IPS-15b (cell line): ENCODE measurements around the gene TTLL13.

Experiments used
- H3K27me3 ChIP-seq: one replicate; pipeline ENCODE4 v1.6.1; 2013; ENCODE audit warnings: low read length; ENCODE audit not compliant: control insufficient read depth, insufficient read depth
- H3K36me3 ChIP-seq: one replicate; pipeline ENCODE4 v1.6.1; 2013; ENCODE audit warnings: low read length; ENCODE audit not compliant: control insufficient read depth, insufficient read depth
- H3K4me1 ChIP-seq: one replicate; pipeline ENCODE4 v1.6.1; 2013; ENCODE audit warnings: mild to moderate bottlenecking, low read length; ENCODE audit not compliant: control insufficient read depth, insufficient read depth
- H3K4me3 ChIP-seq: one replicate; pipeline ENCODE4 v1.5.1; 2013; ENCODE audit warnings: low read depth, low read length
- H3K9ac ChIP-seq: one replicate; pipeline ENCODE4 v1.6.1; 2013; ENCODE audit warnings: low read depth, mild to moderate bottlenecking, low read length
- H3K9me3 ChIP-seq: one replicate; pipeline ENCODE4 v1.6.1; 2013; ENCODE audit warnings: mild to moderate bottlenecking, low read length; ENCODE audit not compliant: control insufficient read depth, insufficient read depth

The TTLL13 gene

DNA sequence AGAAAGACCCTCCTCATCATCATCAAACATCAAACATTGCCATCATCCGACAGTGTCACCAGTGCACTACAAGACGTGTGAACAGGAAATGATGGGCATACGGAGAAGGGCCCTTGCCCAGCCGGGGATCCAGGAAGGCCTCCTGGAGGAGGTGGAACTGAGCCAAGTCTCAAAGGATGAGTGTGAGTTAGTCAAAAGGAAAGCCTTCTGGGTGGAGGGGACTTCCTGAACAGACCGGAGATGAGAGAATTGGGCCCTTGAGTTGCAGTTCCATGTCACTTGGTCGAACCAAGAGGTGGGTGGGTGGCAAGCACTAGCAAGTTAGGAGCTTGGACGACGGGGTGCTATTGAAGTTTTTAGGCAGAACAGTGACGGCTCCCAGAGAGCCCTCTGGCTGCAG, 39.8 kb upstream of the TTLL13 start:
- H3K27me3 ChIP-seq, result no peaks in the 10 kb centered on the region
- no peak overlapping the region for H3K9ac ChIP-seq
- peaks cover 7% of the 10 kb centered on the region for H3K36me3 ChIP-seq
- no peak overlapping the region for H3K4me3 ChIP-seq
- H3K9me3 ChIP-seq, result no peaks in the 10 kb centered on the region
- H3K4me1 ChIP-seq, result no peaks in the 10 kb centered on the region

DNA sequence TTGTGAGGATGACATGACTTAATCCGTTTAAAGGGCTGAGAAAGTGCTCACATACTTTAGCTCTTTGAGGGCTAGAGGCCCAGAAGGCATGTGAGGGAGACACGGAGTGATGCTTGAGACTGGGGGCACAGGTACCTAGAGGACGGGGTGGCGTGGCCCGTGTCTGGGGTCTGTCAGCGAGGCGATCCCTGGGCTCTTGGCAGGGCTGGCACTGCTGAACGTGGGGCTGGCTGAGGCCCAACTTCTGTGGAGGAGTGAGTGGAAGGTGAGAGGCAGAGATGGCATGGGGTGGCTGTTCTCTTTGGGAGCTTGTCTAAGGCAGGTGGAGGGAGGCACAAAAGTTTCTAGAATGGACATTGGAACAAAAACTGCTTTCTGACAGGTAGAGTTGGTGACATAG, 38.8 kb upstream of the TTLL13 start:
- H3K27me3 ChIP-seq, result no peaks in the 10 kb centered on the region
- H3K4me1 ChIP-seq, result no peaks in the 10 kb centered on the region
- H3K9me3 ChIP-seq, result no peaks in the 10 kb centered on the region
- no peak overlapping the region for H3K9ac ChIP-seq
- peaks cover 7% of the 10 kb centered on the region for H3K36me3 ChIP-seq
- H3K4me3 ChIP-seq, result no peak overlapping the region

- Histone ChIP-seq H3K9me3 (no peaks in the 10 kb centered on the region), H3K4me3 (no peak overlapping the region), H3K36me3 (peaks cover 4% of the 10 kb centered on the region), H3K9ac (no peak overlapping the region), H3K27me3 (no peaks in the 10 kb centered on the region), H3K4me1 (no peaks in the 10 kb centered on the region)
Measured at GRCh38 chr15:90211009-90211408, 38.3 kb upstream of the TTLL13 start.

GRCh38 chr15:90211440-90212143, 37.8 kb upstream of the TTLL13 start:
- Histone ChIP-seq H3K4me3 (no peak overlapping the region), H3K9ac (no peak overlapping the region), H3K9me3 (no peaks in the 10 kb centered on the region), H3K27me3 (no peaks in the 10 kb centered on the region), H3K36me3 (peaks cover 4% of the 10 kb centered on the region), H3K4me1 (no peaks in the 10 kb centered on the region)

DNA sequence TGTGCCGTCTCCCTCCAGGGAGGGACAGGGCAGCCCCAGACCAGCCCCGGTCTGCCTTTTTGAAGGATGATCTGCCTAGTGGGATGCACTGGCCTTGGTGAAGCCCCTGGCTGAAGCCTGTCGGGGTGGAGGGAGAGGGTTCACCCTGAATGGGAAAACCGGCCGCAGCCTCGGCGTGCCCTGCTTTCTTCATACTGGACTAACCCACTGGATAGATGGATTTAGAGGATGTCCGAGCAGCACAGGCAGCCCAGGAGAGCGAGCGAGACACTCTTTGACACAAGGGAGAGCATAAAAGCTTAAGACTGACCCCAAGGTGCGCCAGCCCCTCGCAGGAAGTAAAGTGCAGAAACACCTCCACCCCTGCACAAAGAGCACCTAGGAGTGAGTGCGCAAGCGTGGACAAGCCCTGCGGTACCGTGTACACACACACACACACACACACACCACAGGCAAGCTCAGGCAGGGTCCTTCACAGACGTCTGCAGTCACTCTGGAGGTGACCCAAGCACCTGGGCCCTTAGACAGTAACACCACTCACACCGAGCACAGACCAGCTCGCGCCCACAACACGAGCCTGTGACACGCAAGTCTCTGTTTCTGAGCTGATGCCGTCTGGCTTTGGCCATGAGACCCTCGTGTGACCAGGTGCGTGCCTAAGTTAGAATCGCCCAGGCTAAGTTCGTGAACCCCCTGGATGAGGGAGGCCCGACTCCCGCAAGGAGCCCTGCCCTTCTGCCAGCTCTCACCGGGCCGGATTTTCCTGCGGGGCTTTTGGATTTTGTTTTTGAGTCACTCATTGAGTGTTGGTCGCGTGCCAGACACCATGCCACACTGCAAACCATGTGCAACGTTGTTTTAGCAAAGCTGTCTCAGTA, 36.9 kb upstream of the TTLL13 start:
- peaks cover 4% of the 10 kb centered on the region for H3K36me3 ChIP-seq
- H3K4me3 ChIP-seq, result no peak overlapping the region
- H3K4me1 ChIP-seq, result no peaks in the 10 kb centered on the region
- no peaks in the 10 kb centered on the region for H3K27me3 ChIP-seq
- no peak overlapping the region for H3K9ac ChIP-seq
- H3K9me3 ChIP-seq, result no peaks in the 10 kb centered on the region

DNA sequence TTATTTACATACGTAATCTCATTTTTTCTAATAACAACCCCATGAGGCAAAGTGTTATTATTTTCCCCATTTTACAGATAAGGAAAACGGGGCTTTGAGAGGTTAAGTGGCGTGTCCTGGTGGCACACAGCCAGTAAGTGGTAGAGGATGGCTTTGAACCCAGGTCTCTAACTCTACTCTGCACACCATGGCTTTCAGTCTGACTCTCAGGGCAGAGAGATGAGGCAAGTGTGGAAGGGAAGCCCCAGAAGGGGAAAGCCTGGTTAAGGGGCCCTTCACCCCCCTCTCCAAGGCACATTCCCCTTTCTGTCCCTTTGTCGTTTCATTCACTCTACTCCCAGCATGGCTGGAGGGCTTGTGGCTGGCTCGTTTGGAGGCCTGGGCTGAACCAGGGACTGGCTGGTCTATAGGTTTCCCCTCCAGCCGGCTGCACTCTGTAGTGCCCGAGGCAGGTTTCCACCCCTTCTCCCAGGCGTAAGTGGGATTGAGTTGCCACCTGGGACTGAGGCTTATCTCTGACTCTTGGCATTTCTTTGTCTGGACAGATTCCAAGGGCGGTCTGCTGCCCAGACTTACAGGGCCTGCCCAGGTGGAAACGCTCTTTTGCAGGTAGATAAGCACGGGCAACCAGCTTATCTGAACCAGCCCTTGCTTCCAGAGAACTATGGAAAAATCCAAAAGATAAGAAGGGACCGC, 36.1 kb upstream of the TTLL13 start:
- H3K27me3 ChIP-seq, result no peaks in the 10 kb centered on the region
- peaks cover 4% of the 10 kb centered on the region for H3K36me3 ChIP-seq
- H3K4me1 ChIP-seq, result no peaks in the 10 kb centered on the region
- H3K9ac ChIP-seq, result no peak overlapping the region
- H3K4me3 ChIP-seq, result no peak overlapping the region
- no peaks in the 10 kb centered on the region for H3K9me3 ChIP-seq

DNA sequence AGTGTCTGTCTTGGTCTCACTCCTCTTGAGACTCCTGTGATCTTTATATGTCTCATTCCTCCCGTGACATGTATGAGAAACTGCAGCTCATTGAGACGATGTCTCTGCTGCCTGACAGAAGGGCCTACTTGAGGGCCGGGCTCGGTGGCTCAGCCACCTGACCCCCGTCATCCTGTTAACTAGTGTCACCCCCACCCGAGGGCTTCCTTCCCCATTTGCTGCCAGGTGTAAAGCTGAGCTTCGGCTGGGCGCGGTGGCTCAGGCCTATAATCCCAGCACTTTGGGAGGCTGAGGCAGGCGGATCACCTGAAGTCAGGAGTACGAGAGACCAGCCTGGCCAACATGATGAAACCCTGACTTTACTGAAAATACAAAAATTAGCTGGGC, 35.5 kb upstream of the TTLL13 start:
- H3K9ac ChIP-seq, result no peak overlapping the region
- no peaks in the 10 kb centered on the region for H3K9me3 ChIP-seq
- no peaks in the 10 kb centered on the region for H3K4me1 ChIP-seq
- H3K27me3 ChIP-seq, result no peaks in the 10 kb centered on the region
- peaks cover 4% of the 10 kb centered on the region for H3K36me3 ChIP-seq
- no peak overlapping the region for H3K4me3 ChIP-seq

DNA sequence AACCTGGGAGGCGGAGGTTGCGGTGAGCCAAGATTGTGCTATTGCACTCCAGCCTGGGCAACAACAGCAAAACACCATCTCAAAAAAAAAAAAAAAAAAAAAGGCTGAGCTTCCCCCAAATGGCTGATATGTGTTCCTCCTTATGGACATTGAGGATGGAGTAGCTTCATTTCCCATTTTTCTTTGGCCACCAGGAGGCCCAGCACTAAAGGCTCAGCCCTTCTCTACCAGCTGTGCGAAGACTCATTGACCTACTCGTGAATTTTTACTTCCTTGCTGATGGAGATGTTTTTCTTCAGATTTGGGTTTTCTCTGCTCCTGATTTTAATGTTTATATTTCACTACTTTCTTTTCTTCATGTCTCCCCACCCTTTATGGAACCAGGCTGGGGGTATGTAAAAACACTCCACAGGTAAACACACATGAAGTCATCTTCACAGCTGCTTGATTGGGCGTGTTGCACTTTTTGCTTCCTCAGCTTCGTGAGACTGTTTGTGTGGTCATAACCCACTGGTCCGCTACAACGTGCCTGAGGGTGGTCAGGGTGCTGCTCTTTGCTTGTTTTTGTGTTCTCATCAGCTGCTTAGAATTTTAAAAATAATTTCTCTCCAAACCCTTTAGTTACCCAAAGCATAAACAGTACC, 34.7 kb upstream of the TTLL13 start:
- no peak overlapping the region for H3K4me3 ChIP-seq
- no peaks in the 10 kb centered on the region for H3K27me3 ChIP-seq
- no peaks in the 10 kb centered on the region for H3K9me3 ChIP-seq
- H3K9ac ChIP-seq, result no peak overlapping the region
- no peaks in the 10 kb centered on the region for H3K4me1 ChIP-seq
- H3K36me3 ChIP-seq, result peaks cover 4% of the 10 kb centered on the region

DNA sequence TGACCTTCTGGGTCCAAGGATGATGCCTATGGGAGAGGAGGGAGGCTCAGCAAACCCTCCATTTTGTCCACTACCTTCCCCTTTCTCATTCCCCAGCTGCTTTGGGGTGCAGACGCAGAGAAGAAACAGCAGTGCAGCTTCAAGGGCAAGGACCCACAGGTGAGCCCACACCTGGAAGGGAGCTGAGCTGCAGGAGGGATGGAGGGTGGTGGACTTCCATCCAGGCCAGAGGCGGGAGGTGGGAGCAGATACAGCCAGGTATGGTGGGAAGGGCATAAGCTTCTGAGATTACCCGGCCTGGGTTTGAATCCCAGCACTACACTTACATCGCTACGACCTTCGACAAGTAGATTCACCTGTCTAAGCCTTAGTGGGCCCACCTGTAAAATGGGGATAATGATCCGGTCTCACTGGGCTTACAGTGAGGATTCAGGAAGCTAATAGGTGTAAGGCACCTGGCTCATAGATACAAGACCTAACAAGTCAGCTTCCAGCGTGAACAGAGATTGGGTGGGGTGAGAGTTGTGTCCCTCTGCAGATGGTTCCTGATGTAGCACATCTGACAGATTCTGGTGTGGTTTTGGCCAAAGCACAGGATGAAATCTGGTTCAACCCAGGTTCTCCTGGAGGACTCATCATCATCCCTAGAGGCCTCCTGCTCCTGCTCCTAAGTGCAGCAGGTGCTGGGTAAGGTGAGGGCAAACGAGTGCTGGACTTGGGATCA, 31.5 kb upstream of the TTLL13 start:
- H3K36me3 ChIP-seq, result peaks cover 5% of the 10 kb centered on the region
- no peaks in the 10 kb centered on the region for H3K4me1 ChIP-seq
- no peak overlapping the region for H3K9ac ChIP-seq
- H3K9me3 ChIP-seq, result no peaks in the 10 kb centered on the region
- H3K27me3 ChIP-seq, result no peaks in the 10 kb centered on the region
- H3K4me3 ChIP-seq, result no peak overlapping the region

- Histone ChIP-seq H3K9ac (no peak overlapping the region), H3K36me3 (peaks cover 20% of the 10 kb centered on the region), H3K4me1 (no peaks in the 10 kb centered on the region), H3K27me3 (no peaks in the 10 kb centered on the region), H3K9me3 (no peaks in the 10 kb centered on the region), H3K4me3 (no peak overlapping the region)
Measured at GRCh38 chr15:90219421-90220141, 29.8 kb upstream of the TTLL13 start.
